H1 (cell line): Measurements from ENCODE around the gene HSCB. TPM values are rescaled to one million over a fixed set of nuclear protein-coding genes. Genes with fewer than 3 reads are reported as not detected.
A peak's percentile ranks its signal among the peaks of the same experiment; 100 is the strongest.

Experiments
- CTCF ChIA-PET: fragments of 300-600 bp; sonication (Branson Sonifier 250); formaldehyde crosslinking; loops from one replicate; lab custom pipeline; 2021; ENCODE audit not compliant: partially characterized antibody; lab: Charles Lee
- POLR2A ChIA-PET: fragments of 300-600 bp; sonication (Branson Sonifier 250); formaldehyde crosslinking; loops from one replicate; lab custom pipeline; 2021; ENCODE audit warnings: inconsistent platforms; ENCODE audit not compliant: partially characterized antibody; lab: Charles Lee
- DNase-seq, 2 experiments: peaks; one replicate each; pipeline versions ENCODE4 v3.0.0 to v3.0.0-alpha.2; 2010 to 2022; ENCODE audit warnings: low spot score in 2 of 2, low read depth in 1 of 2, mixed read lengths in 1 of 2
- FAIRE-seq: peaks from 2 replicates; lab custom pipeline; 2011; peaks lifted over from hg19 to GRCh38; lab: Jason Lieb, UNC
- H2AFZ ChIP-seq: 2 replicates; pipeline ENCODE4 v1.8.1; 2012; ENCODE audit warnings: low read length, inconsistent platforms
- H2AK5ac ChIP-seq: 2 replicates; pipeline ENCODE4 v1.6.1; 2013; ENCODE audit warnings: low read depth, low read length
- H2BK120ac ChIP-seq: replicated peaks from 2 replicates; pipeline ENCODE3; 2013; ENCODE audit warnings: low read depth, low read length, inconsistent platforms
- H2BK12ac ChIP-seq: 2 replicates; pipeline ENCODE4 v1.6.1; 2013; ENCODE audit warnings: low read depth, low read length
- H2BK15ac ChIP-seq: 2 replicates; pipeline ENCODE4 v1.6.1; 2013; ENCODE audit warnings: low read length
- H2BK20ac ChIP-seq: 2 replicates; pipeline ENCODE4 v1.6.1; 2013; ENCODE audit warnings: low read length
- H2BK5ac ChIP-seq: 2 replicates; pipeline ENCODE4 v1.6.1; 2013; ENCODE audit warnings: low read depth, low read length
- H3K14ac ChIP-seq: 2 replicates; pipeline ENCODE4 v1.6.1; 2013; ENCODE audit warnings: inconsistent platforms; ENCODE audit not compliant: insufficient read length
- H3K18ac ChIP-seq: 2 replicates; pipeline ENCODE4 v1.6.1; 2013; ENCODE audit warnings: low read length; ENCODE audit errors: extremely low read depth
- H3K23ac ChIP-seq: 2 replicates; pipeline ENCODE4 v1.6.1; 2013; ENCODE audit warnings: inconsistent platforms; ENCODE audit not compliant: insufficient read length
- H3K23me2 ChIP-seq: 2 replicates; pipeline ENCODE4 v1.6.1; 2013; ENCODE audit warnings: low read depth, low read length
- H3K27ac ChIP-seq: 2 replicates; pipeline ENCODE4 v1.6.1; 2011; ENCODE audit warnings: low read depth, low read length, inconsistent platforms
- H3K27me3 ChIP-seq, 4 experiments: replicated peaks in 1 of 4; 1 replicate in 1 of 4; 2 replicates in 3 of 4; pipeline versions ENCODE4 v1.6.1 to v1.8.1; 2011 to 2013; ENCODE audit warnings: low read length in 3 of 4, mild to moderate bottlenecking in 3 of 4, inconsistent platforms in 2 of 4, mixed read lengths in 2 of 4, moderate library complexity in 1 of 4; ENCODE audit not compliant: control insufficient read depth in 3 of 4, insufficient read depth in 3 of 4; ENCODE audit errors: extremely low read depth in 1 of 4
- H3K36me3 ChIP-seq, 4 experiments: 2 replicates each; pipeline versions ENCODE4 v1.6.1 to v1.8.1; 2011 to 2013; ENCODE audit warnings: mild to moderate bottlenecking in 4 of 4, low read length in 3 of 4, moderate library complexity in 2 of 4, control low read depth in 1 of 4, inconsistent platforms in 1 of 4; ENCODE audit not compliant: insufficient read depth in 4 of 4, control insufficient read depth in 2 of 4
- H3K4ac ChIP-seq: replicated peaks from 2 replicates; pipeline ENCODE3; 2013; ENCODE audit warnings: low read length, low read depth, mixed read lengths, inconsistent platforms; ENCODE audit not compliant: insufficient read length
- H3K4me1 ChIP-seq, 4 experiments: replicated peaks in 1 of 4; 1 replicate in 1 of 4; 2 replicates in 3 of 4; pipeline versions ENCODE4 v1.6.1 to v1.8.1; 2011 to 2013; ENCODE audit warnings: low read length in 3 of 4, inconsistent platforms in 2 of 4, mixed read lengths in 1 of 4; ENCODE audit not compliant: insufficient read depth in 4 of 4, control insufficient read depth in 3 of 4
- H3K4me2 ChIP-seq, 2 experiments: 2 replicates each; pipeline versions ENCODE4 v1.6.1 to v1.8.1; 2011 to 2013; ENCODE audit warnings: low read depth in 2 of 2, low read length in 2 of 2, control low read depth in 1 of 2, inconsistent platforms in 1 of 2, mild to moderate bottlenecking in 1 of 2; ENCODE audit not compliant: insufficient read depth in 1 of 2
- H3K4me3 ChIP-seq, 4 experiments: fragments of 200-600, 300-600 bp in 1 of 4; sonication (generic), shearing (Covaris generic), sonication (Bioruptor Twin) in 1 of 4; 2 replicates each; pipeline versions ENCODE4 v1.5.1 to v1.8.1; 2011 to 2016; ENCODE audit warnings: low read length in 4 of 4, low read depth in 3 of 4, control low read depth in 2 of 4, inconsistent platforms in 2 of 4, mild to moderate bottlenecking in 2 of 4, mixed read lengths in 1 of 4, moderate library complexity in 1 of 4; ENCODE audit not compliant: insufficient read depth in 2 of 4; ENCODE audit errors: extremely low read depth in 1 of 4
- H3K56ac ChIP-seq: replicated peaks from 2 replicates; pipeline ENCODE3; 2013; ENCODE audit warnings: low read depth, mild to moderate bottlenecking, mixed read lengths, low read length, inconsistent platforms; ENCODE audit not compliant: insufficient read length
- H3K79me1 ChIP-seq: 2 replicates; pipeline ENCODE4 v1.6.1; 2013; ENCODE audit warnings: low read depth, low read length, control low read depth
- H3K79me2 ChIP-seq, 2 experiments: 2 replicates each; pipeline versions ENCODE4 v1.6.1 to v1.8.1; 2012 to 2013; ENCODE audit warnings: low read length in 2 of 2, mild to moderate bottlenecking in 2 of 2, inconsistent platforms in 1 of 2; ENCODE audit not compliant: insufficient read depth in 2 of 2, control insufficient read depth in 1 of 2
- H3K9ac ChIP-seq, 4 experiments: replicated peaks in 1 of 4; 1 replicate in 1 of 4; 2 replicates in 3 of 4; pipeline versions ENCODE4 v1.6.1 to v1.8.1; 2011 to 2013; ENCODE audit warnings: low read depth in 3 of 4, low read length in 3 of 4, control low read depth in 2 of 4, mild to moderate bottlenecking in 2 of 4, moderate library complexity in 2 of 4, inconsistent platforms in 1 of 4; ENCODE audit errors: extremely low read depth in 1 of 4
- H3K9me3 ChIP-seq, 2 experiments: 2 replicates each; pipeline versions ENCODE4 v1.6.1 to v1.8.1; 2012 to 2013; ENCODE audit warnings: mild to moderate bottlenecking in 2 of 2, moderate library complexity in 2 of 2, control low read depth in 1 of 2, inconsistent platforms in 1 of 2, low read depth in 1 of 2, low read length in 1 of 2, mixed read lengths in 1 of 2; ENCODE audit not compliant: insufficient read depth in 2 of 2
- H4K20me1 ChIP-seq, 2 experiments: replicated peaks in 1 of 2; 2 replicates each; pipeline versions ENCODE3 to v1.8.1; 2011 to 2013; ENCODE audit warnings: inconsistent platforms in 2 of 2, low read length in 2 of 2, mild to moderate bottlenecking in 1 of 2; ENCODE audit not compliant: insufficient read depth in 2 of 2, control insufficient read depth in 1 of 2
- H4K5ac ChIP-seq: 2 replicates; pipeline ENCODE4 v1.6.1; 2013; ENCODE audit warnings: low read length, low read depth, mixed read lengths, inconsistent platforms; ENCODE audit not compliant: insufficient read length
- H4K8ac ChIP-seq: 2 replicates; pipeline ENCODE4 v1.8.0; 2013; ENCODE audit warnings: mild to moderate bottlenecking, moderate library complexity, low read length, inconsistent platforms; ENCODE audit not compliant: insufficient read depth; ENCODE audit errors: extremely low read depth
- H4K91ac ChIP-seq: replicated peaks from 2 replicates; pipeline ENCODE3; 2013; ENCODE audit warnings: low read length, mixed read lengths, inconsistent platforms; ENCODE audit not compliant: insufficient read length
- BACH1 ChIP-seq: IDR thresholded peaks from 2 replicates; pipeline ENCODE4 v1.6.1; 2012; ENCODE audit warnings: low read length, improper control_type of control experiment
- BCL11A ChIP-seq, 2 experiments: IDR thresholded peaks; one replicate each; pipeline ENCODE4 v1.6.1; 2011; ENCODE audit warnings: low read depth in 2 of 2, low read length in 2 of 2, mild to moderate bottlenecking in 2 of 2
- CEBPB ChIP-seq: IDR thresholded peaks from 2 replicates; pipeline ENCODE4 v1.6.1; 2012; ENCODE audit warnings: low read depth, low read length
- JUND ChIP-seq: IDR thresholded peaks from 2 replicates; pipeline ENCODE4 v1.6.1; 2011; ENCODE audit warnings: mild to moderate bottlenecking, improper control_type of control experiment, low read length
- KDM5A ChIP-seq: fragments of 200-600 bp; IDR thresholded peaks from 2 replicates; pipeline ENCODE4 v1.7.1; 2012; ENCODE audit warnings: mild to moderate bottlenecking, low read length, inconsistent platforms, mixed read lengths
- SIN3A ChIP-seq, 2 experiments: IDR thresholded peaks in 1 of 2; conservative IDR thresholded peaks in 1 of 2; 2 replicates each; pipeline ENCODE4 v1.6.1; 2011 to 2012; ENCODE audit warnings: low read length in 2 of 2, improper control_type of control experiment in 1 of 2, low read depth in 1 of 2, mild to moderate bottlenecking in 1 of 2
- TAF1 ChIP-seq: IDR thresholded peaks from 2 replicates; pipeline ENCODE4 v1.6.1; 2011; ENCODE audit warnings: mild to moderate bottlenecking, low read depth, low read length
- TBP ChIP-seq: IDR thresholded peaks from 2 replicates; pipeline ENCODE4 v1.6.1; 2011; ENCODE audit warnings: low read depth, low read length, improper control_type of control experiment
- TEAD4 ChIP-seq: IDR thresholded peaks from 2 replicates; pipeline ENCODE4 v1.6.1; 2012; ENCODE audit warnings: low read depth, low read length, inconsistent platforms, mixed read lengths
- WGBS, 2 experiments: shearing (Covaris generic) in 1 of 2; methylation state at CpG; one replicate each; pipeline versions ENCODE4 v1.1.6 to v1.1.7; 2013 to 2015; ENCODE audit warnings: low lambda C conversion rate in 2 of 2, mixed read lengths in 2 of 2, inconsistent platforms in 1 of 2, low coverage in 1 of 2, missing lambda C conversion rate in 1 of 2; ENCODE audit not compliant: insufficient replicate concordance in 2 of 2, insufficient coverage in 1 of 2, insufficient read length in 1 of 2; ENCODE audit errors: extremely low coverage in 1 of 2, missing lambda C conversion rate in 1 of 2; 5-methylcytosine and 5-hydroxymethylcytosine counted together
- polyA plus RNA-seq, 7 experiments: library from polyadenylated mRNA; depleted of rRNA in 3 of 7; stranded (reverse) in 5 of 7; unstranded in 2 of 7; fragments of >200 nt in 5 of 7; fragments of 200-250 nt in 2 of 7; gene quantifications; 1 replicate in 5 of 7; 2 replicates in 1 of 7; 4 replicates in 1 of 7; pipeline versions ENCODE4 v1.2.1 to v1.2.3, GENCODE V29; 2011 to 2013; ENCODE audit warnings: missing spikeins in 2 of 7, mixed read lengths in 2 of 7
- total RNA-seq: library from RNA; stranded (reverse); fragmentation: NEBNext Ultra II Directional; extraction: Animal tissue kit (Norgen Biotek cat#: 25700); gene quantifications from 2 replicates; pipeline ENCODE4 v1.2.1, GENCODE V29; 2021
- TF ChIP-seq, protein P1 (sequence below): IDR thresholded peaks from 2 replicates; pipeline ENCODE4 v1.6.1; 2011; ENCODE audit warnings: low read depth, mild to moderate bottlenecking, low read length; ENCODE audit not compliant: insufficient read depth

The HSCB gene
- total and polyA plus RNA-seq, 2 of the 8 experiments (the other 6 are each of a cell fraction or from before 2014, with no cell fraction given), result 14.7 to 16.6 TPM

DNA sequence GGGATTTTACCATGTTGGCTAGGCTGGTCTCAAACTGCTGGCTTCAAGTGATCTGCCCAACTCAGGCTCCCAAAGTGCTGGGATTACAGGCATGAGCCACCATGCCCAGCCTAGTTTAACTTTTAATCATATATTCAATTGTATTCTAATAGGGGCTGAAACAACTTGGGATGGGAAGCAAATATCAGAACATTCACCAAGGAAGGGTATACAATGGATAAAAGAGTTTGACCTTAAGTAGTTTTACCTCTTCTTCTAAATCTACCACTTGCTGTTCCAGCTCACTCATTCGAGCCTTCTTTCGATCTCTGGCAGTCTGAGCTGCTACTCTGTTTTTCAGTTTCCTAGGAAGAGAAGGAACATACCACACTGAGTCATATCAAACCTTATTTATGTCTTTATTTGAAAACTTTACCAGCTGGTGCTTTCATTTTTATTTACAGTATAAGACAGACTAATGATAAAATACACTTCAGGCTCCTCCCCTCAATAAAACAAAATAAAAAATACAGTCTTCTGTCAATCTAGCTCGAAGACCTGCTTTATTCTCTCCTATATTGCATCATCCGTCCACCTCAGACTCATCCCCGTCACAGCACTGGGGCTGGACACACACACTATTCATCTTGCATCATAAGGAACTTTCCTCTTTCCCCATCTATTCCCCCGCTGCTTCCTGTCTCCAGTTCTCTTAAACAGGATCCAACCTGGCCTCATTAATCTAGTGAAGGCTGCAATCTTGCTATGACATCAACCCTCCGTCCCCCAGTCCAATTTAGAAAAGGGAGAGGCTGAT is 57.2 kb downstream of the HSCB start:
- H2AFZ ChIP-seq, result no peak overlapping the region
- peak overlapping the region; percentile 84 to 93 for H3K4me2 ChIP-seq
- H2BK12ac ChIP-seq, result peak overlapping the region; percentile 9; the same call in 1 of the 2 replicates
- peak overlapping the region; percentile 57 for H3K18ac ChIP-seq
- TF ChIP-seq SIN3A (conservative IDR thresholded peaks at IDR 0.05 in 1 of 2, IDR thresholded peaks at IDR 0.05 in 1 of 2; ENCODE audit: low read depth in 1 of 2, low read length in 2 of 2) (0 out of 4 replicates have a peak, but pooled peaks of 1 of the 2 experiments have one; percentile 21), TBP (peak; percentile 45; the same call in 1 of the 2 replicates), CEBPB (peak; percentile 90), BCL11A (IDR thresholded peaks at IDR 0.05; ENCODE audit: low read depth in 2 of 2, low read length in 2 of 2) (no peak), TAF1 (peak; percentile 43; the same call in 1 of the 2 replicates), TEAD4 (no peak), KDM5A (no peak), BACH1 (no peak), JUND (peak; percentile 67; the same call in 1 of the 2 replicates)
- TF ChIP-seq, protein P1, sequence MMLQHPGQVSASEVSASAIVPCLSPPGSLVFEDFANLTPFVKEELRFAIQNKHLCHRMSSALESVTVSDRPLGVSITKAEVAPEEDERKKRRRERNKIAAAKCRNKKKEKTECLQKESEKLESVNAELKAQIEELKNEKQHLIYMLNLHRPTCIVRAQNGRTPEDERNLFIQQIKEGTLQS, result 0 out of 2 replicates have a peak, but pooled peaks have one; percentile 50
- ChIA-PET CTCF (interaction anchor here (0.6 to 1.1 kb wide), 4 partner anchors 9 to 241 kb away, joined by 3 to 4 read pairs (median 3); no protein-coding TSS in a partner anchor), POLR2A (interaction anchor here (0.7 to 10.0 kb wide), 22 partner anchors 9 to 682 kb away, joined by 3 to 100 read pairs (median 5); partner anchors contain the start of genes CCDC117, EWSR1 and RHBDD3)
- H4K8ac ChIP-seq, result no peak overlapping the region
- WGBS, 2 experiments, result 37% methylated on average over 7 of the region's 7 CpGs; no CpG with 5 or more reads in 1 of the 2 experiments
- no peak overlapping the region for H3K23ac ChIP-seq
- H3K9me3 ChIP-seq, result no peaks in the 10 kb centered on the region
- H3K36me3 ChIP-seq, result peaks cover 22 to 51% (median 38%) of the 10 kb centered on the region in 4 experiments
- peak overlapping the region; percentile 82 for H2BK5ac ChIP-seq
- peak overlapping the region; percentile 78 to 97 (median 90) for H3K4me3 ChIP-seq
- H4K91ac ChIP-seq, result no peak overlapping the region
- H4K20me1 ChIP-seq, result peaks cover 3 to 8% of the 10 kb centered on the region in 2 experiments
- no peak overlapping the region for H2BK15ac ChIP-seq
- FAIRE-seq (no peak), DNase-seq (no peak)
- peak overlapping the region; percentile 36 for H3K56ac ChIP-seq
- H3K79me1 ChIP-seq, result no peaks in the 10 kb centered on the region; the same call in none of the 2 replicates
- peak overlapping the region; percentile 19 for H3K4ac ChIP-seq
- H3K9ac ChIP-seq, result peak overlapping the region; percentile 91 to 99 (median 96)
- no peak overlapping the region for H3K14ac ChIP-seq
- H2BK20ac ChIP-seq, result no peak overlapping the region
- peaks cover 0 to 3% (median under 1%) of the 10 kb centered on the region in 4 experiments; a peak in 1 of 7 replicates for H3K4me1 ChIP-seq
- H3K23me2 ChIP-seq, result peaks cover 4% of the 10 kb centered on the region
- peaks cover 10 to 34% of the 10 kb centered on the region in 2 experiments for H3K79me2 ChIP-seq
- peak overlapping the region; percentile 24; the same call in 1 of the 2 replicates for H3K27ac ChIP-seq
- peak overlapping the region; percentile 26 for H4K5ac ChIP-seq
- H3K27me3 ChIP-seq, result no peaks in the 10 kb centered on the region
- H2BK120ac ChIP-seq, result no peak overlapping the region
- H2AK5ac ChIP-seq, result 0 out of 2 replicates have a peak overlapping the region, but pooled peaks have one; percentile 66
